Stomach (tissue), 9 donors: ENCODE measurements around the gene ZNF263. TPM values are rescaled to one million over a fixed set of nuclear protein-coding genes. Genes with fewer than 3 reads are reported as not detected.

ENCODE experiments used
- DNase-seq, 2 donors: peaks; one replicate each; pipeline versions ENCODE4 v3.0.0 to v3.0.0-alpha.2; 2013 to 2019
- H3K27ac ChIP-seq, 5 donors: fragments of 200-600 bp in 4 of 5; sonication (generic) in 4 of 5; one replicate each; pipeline ENCODE4 v1.5.1; 2013 to 2019; ENCODE audit warnings: mild to moderate bottlenecking in 1 of 5, moderate library complexity in 1 of 5
- H3K27me3 ChIP-seq, 3 donors: fragments of 200-600 bp; sonication (generic); one replicate each; pipeline ENCODE4 v1.5.1; 2017 to 2019; ENCODE audit warnings: mixed run types in 1 of 3
- H3K36me3 ChIP-seq, 4 donors: fragments of 200-600 bp; sonication (generic); 1 replicate in 3 of 4; 2 replicates in 1 of 4; pipeline ENCODE4 v1.5.1; 2016 to 2019
- H3K4me1 ChIP-seq, 4 donors: fragments of 200-600 bp; sonication (generic); one replicate each; pipeline ENCODE4 v1.5.1; 2016 to 2019
- H3K4me3 ChIP-seq, 4 donors: fragments of 200-600 bp; sonication (generic) in 3 of 4; one replicate each; pipeline ENCODE4 v1.5.1; 2016 to 2019; ENCODE audit warnings: mild to moderate bottlenecking in 1 of 4
- H3K9me3 ChIP-seq, 4 donors: fragments of 200-600 bp; sonication (generic); one replicate each; pipeline ENCODE4 v1.5.1; 2016 to 2019
- EP300 ChIP-seq: sonication (generic); formaldehyde crosslinking; IDR thresholded peaks from one replicate; pipeline ENCODE4 v1.6.1; 2017; ENCODE audit warnings: antibody characterized with exemption
- POLR2A ChIP-seq, 4 donors: fragments of 450-650 bp; IDR thresholded peaks; one replicate each; pipeline ENCODE4 v1.6.1; 2016; ENCODE audit warnings: antibody characterized with exemption in 4 of 4, control low read depth in 2 of 4, mild to moderate bottlenecking in 1 of 4, moderate library complexity in 1 of 4
- POLR2AphosphoS5 ChIP-seq, 3 donors: sonication (generic); formaldehyde crosslinking; IDR thresholded peaks; one replicate each; pipeline ENCODE4 v1.6.1; 2016; ENCODE audit warnings: antibody characterized with exemption in 3 of 3
- WGBS, 5 donors: extraction: QIAGEN DNeasy Blood & Tissue Kit in 3 of 5; methylation state at CpG; one replicate each; pipeline versions ENCODE4 v1.1.5 to v1.1.7; 2013 to 2018; 5-methylcytosine and 5-hydroxymethylcytosine counted together
- intact Hi-C: fragments of 100-400 bp; cut with DNase I; formaldehyde crosslinking; loops from one replicate; pipeline ENCODE4 v1.15.1; 2023; ENCODE audit warnings: low total_unique reads
- polyA plus RNA-seq, 3 donors: library from polyadenylated mRNA; stranded (reverse); fragments of 200-250 nt; gene quantifications; one replicate each; pipeline ENCODE4 v1.2.3, GENCODE V29; 2013
- total RNA-seq, 5 donors: library from RNA; depleted of rRNA; stranded (reverse); fragments of >200 nt; gene quantifications; one replicate each; pipeline versions ENCODE4 v1.1.0 to v1.2.3, GENCODE V29; 2014 to 2016
- TF ChIP-seq, protein P1 (sequence below), 7 experiments: fragments of 450-650 bp in 4 of 7; fragments of 200-600 bp in 3 of 7; sonication (generic) in 3 of 7; IDR thresholded peaks; one replicate each; pipeline ENCODE4 v1.5.1; 2016 to 2019; ENCODE audit warnings: antibody characterized with exemption in 7 of 7, control low read depth in 2 of 7, mild to moderate bottlenecking in 1 of 7
- donor health status: healthy with polysubstance abuse.
- donor health status: Bipolar disorder and iron deficiency.
- donor health status: healthy.

Gene ZNF263
- total and polyA plus RNA-seq, 8 donors: 10.8 to 67.0 (median 30.8) TPM

- Histone ChIP-seq H3K4me3 (no peak overlapping the region), H3K9me3 (peaks cover 0 to 52% (median 36%) of the 10 kb centered on the region in 4 donors), H3K27me3 (no peaks in the 10 kb centered on the region), H3K36me3 (peaks cover 0 to 4% (median 0%) of the 10 kb centered on the region in 4 donors), H3K27ac (no peak overlapping the region), H3K4me1 (no peaks in the 10 kb centered on the region)
- 78 to 86% (median 83%) methylated on average over 4 of the region's 4 CpGs for WGBS, 5 donors
- intact Hi-C loops: no loop called here
- DNase-seq: no peak
- TF ChIP-seq, protein P1, sequence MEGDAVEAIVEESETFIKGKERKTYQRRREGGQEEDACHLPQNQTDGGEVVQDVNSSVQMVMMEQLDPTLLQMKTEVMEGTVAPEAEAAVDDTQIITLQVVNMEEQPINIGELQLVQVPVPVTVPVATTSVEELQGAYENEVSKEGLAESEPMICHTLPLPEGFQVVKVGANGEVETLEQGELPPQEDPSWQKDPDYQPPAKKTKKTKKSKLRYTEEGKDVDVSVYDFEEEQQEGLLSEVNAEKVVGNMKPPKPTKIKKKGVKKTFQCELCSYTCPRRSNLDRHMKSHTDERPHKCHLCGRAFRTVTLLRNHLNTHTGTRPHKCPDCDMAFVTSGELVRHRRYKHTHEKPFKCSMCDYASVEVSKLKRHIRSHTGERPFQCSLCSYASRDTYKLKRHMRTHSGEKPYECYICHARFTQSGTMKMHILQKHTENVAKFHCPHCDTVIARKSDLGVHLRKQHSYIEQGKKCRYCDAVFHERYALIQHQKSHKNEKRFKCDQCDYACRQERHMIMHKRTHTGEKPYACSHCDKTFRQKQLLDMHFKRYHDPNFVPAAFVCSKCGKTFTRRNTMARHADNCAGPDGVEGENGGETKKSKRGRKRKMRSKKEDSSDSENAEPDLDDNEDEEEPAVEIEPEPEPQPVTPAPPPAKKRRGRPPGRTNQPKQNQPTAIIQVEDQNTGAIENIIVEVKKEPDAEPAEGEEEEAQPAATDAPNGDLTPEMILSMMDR (IDR thresholded peaks at IDR 0.05): no peak
- TF ChIP-seq POLR2A (IDR thresholded peaks at IDR 0.05): no peak
- TF ChIP-seq EP300: no peak
- TF ChIP-seq POLR2AphosphoS5 (IDR thresholded peaks at IDR 0.05): no peak
Observed at GRCh38 chr16:3327514-3327913, 44.2 kb downstream of the ZNF263 start.

DNA sequence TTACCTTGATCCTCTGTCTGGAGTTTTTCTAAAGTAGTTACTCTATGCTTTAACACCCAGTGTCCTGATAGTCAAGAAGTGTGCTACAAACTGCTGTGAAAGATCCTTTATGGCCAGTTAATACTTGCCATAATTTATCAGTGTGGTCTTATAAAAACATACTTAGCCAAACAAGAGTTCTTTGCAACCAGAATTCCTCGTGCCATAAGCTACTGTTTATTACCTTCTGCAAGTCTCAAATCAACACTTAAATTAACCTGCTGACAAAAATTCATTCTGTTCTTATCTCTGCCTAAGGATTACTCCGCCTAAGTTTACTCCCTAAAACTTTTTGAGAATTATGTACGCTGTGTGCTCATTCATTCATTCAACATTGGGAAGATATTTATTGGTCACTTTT lies 44.8 kb downstream of the ZNF263 start:
- TF ChIP-seq POLR2A (IDR thresholded peaks at IDR 0.05): no peak
- TF ChIP-seq, protein P1 (IDR thresholded peaks at IDR 0.05): no peak
- no peak for TF ChIP-seq EP300
- no peak for TF ChIP-seq POLR2AphosphoS5 (IDR thresholded peaks at IDR 0.05)
- Histone ChIP-seq H3K36me3 (peaks cover 0 to 2% (median 0%) of the 10 kb centered on the region in 4 donors), H3K4me3 (no peak overlapping the region), H3K9me3 (peaks cover 0 to 46% (median 31%) of the 10 kb centered on the region in 4 donors), H3K4me1 (no peaks in the 10 kb centered on the region), H3K27me3 (no peaks in the 10 kb centered on the region), H3K27ac (no peak overlapping the region)
- WGBS, 5 donors: 35 to 58% (median 38%) methylated on average over 3 of the region's 3 CpGs
- DNase-seq: no peak
- intact Hi-C loops: no loop called here

DNA sequence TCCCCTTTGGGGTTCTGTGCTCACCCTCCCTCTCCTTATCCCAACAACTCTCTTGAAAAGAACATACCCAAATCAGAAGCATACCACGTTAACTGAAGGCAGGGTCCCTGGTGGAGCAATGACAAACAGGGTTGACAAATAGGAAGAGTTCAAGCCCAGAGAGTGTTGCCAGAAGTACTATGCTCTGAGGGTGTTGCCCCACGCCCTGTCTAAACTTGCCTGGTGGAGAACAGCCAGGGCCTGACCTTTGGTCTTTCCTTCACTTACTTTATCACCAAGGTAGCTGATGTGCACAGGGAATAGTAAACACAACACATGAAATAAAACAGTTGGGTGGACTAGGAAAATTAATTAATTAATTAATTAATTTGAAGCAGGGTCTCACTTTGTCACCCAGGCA lies 45.4 kb downstream of the ZNF263 start:
- Histone ChIP-seq H3K4me3 (no peak overlapping the region), H3K27me3 (no peaks in the 10 kb centered on the region), H3K27ac (no peak overlapping the region), H3K36me3 (no peaks in the 10 kb centered on the region), H3K9me3 (peaks cover 0 to 46% (median 27%) of the 10 kb centered on the region in 4 donors), H3K4me1 (no peaks in the 10 kb centered on the region)
- 33 to 71% (median 45%) methylated on average over 2 of the region's 2 CpGs for WGBS, 5 donors
- TF ChIP-seq POLR2AphosphoS5 (IDR thresholded peaks at IDR 0.05) (no peak), POLR2A (IDR thresholded peaks at IDR 0.05) (no peak), EP300 (no peak)
- TF ChIP-seq, protein P1 (IDR thresholded peaks at IDR 0.05): no peak
- no peak for DNase-seq
- intact Hi-C loops: no loop called here

Other genes with a start within 250 kb of the ZNF263 start
- 100 to 1,000 TPM in 1 of 5 donors, 10 to 100 TPM in 4; 18.4 to 693 (median 59.4) TPM for gene BICDL2, start 246.5 kb upstream of the ZNF263 start, total RNA-seq
- 10 to 100 TPM; 26.0 to 79.7 (median 29.0) TPM for gene BICDL2, start 246.5 kb upstream of the ZNF263 start, polyA plus RNA-seq
- 1 to 10 TPM in 2 of 5 donors, not detected in 3; 1.1 to 1.6 TPM for gene MMP25, start 236.9 kb upstream of the ZNF263 start, total RNA-seq
- gene MMP25, start 236.9 kb upstream of the ZNF263 start, polyA plus RNA-seq: 1 to 10 TPM in 1 of 3 donors, under 1 TPM in 2; 0.48 to 2.9 (median 0.61) TPM
- 100 to 1,000 TPM in 1 of 5 donors, 10 to 100 TPM in 3, 1 to 10 TPM in 1; 9.9 to 504 (median 90.4) TPM for gene IL32, start 217.9 kb upstream of the ZNF263 start, total RNA-seq
- 100 to 1,000 TPM in 1 of 3 donors, 10 to 100 TPM in 2; 56.3 to 129 (median 60.9) TPM for gene IL32, start 217.9 kb upstream of the ZNF263 start, polyA plus RNA-seq
- not detected for gene ZSCAN10, start 184.2 kb upstream of the ZNF263 start, total RNA-seq
- gene ZSCAN10, start 184.2 kb upstream of the ZNF263 start, polyA plus RNA-seq: not detected
- 10 to 100 TPM in 1 of 5 donors, 1 to 10 TPM in 3, under 1 TPM in 1; 0.87 to 21.9 (median 5.5) TPM for gene ZNF205, start 170.9 kb upstream of the ZNF263 start, total RNA-seq
- 10 to 100 TPM; 16.6 to 27.5 (median 20.9) TPM for gene ZNF205, start 170.9 kb upstream of the ZNF263 start, polyA plus RNA-seq
- gene ZNF213, start 148.5 kb upstream of the ZNF263 start, total RNA-seq: 10 to 100 TPM in 3 of 5 donors, 1 to 10 TPM in 2; 1.3 to 87.8 (median 20.0) TPM
- 1 to 10 TPM; 5.8 to 6.7 (median 6.1) TPM for gene ZNF213, start 148.5 kb upstream of the ZNF263 start, polyA plus RNA-seq
- not detected for gene OR1F1, start 95.3 kb upstream of the ZNF263 start, total RNA-seq
- gene OR1F1, start 95.3 kb upstream of the ZNF263 start, polyA plus RNA-seq: not detected
- 1 to 10 TPM; 4.7 to 8.7 (median 6.2) TPM for gene ZNF200, start 48.3 kb upstream of the ZNF263 start, total RNA-seq
- gene ZNF200, start 48.3 kb upstream of the ZNF263 start, polyA plus RNA-seq: 1 to 10 TPM; 2.2 to 3.1 (median 2.9) TPM
- 10 to 100 TPM in 1 of 5 donors, 1 to 10 TPM in 3, under 1 TPM in 1; 0.58 to 24.5 (median 1.7) TPM for gene MEFV, start 26.9 kb upstream of the ZNF263 start, total RNA-seq
- under 1 TPM; 0.15 to 0.44 (median 0.20) TPM for gene MEFV, start 26.9 kb upstream of the ZNF263 start, polyA plus RNA-seq
- 1 to 10 TPM in 3 of 5 donors, not detected in 2; 1.6 to 8.3 (median 1.8) TPM for gene TIGD7, start 21.9 kb downstream of the ZNF263 start, total RNA-seq
- gene TIGD7, start 21.9 kb downstream of the ZNF263 start, polyA plus RNA-seq: 1 to 10 TPM; 2.1 to 3.7 (median 2.8) TPM
- gene ZNF75A, start 22.0 kb downstream of the ZNF263 start, total RNA-seq: 10 to 100 TPM; 16.1 to 52.5 (median 25.0) TPM
- 10 to 100 TPM in 2 of 3 donors, 1 to 10 TPM in 1; 8.0 to 15.6 (median 10.5) TPM for gene ZNF75A, start 22.0 kb downstream of the ZNF263 start, polyA plus RNA-seq
- gene OR2C1, start 72.4 kb downstream of the ZNF263 start, total RNA-seq: not detected
- gene OR2C1, start 72.4 kb downstream of the ZNF263 start, polyA plus RNA-seq: not detected
- 10 to 100 TPM in 1 of 5 donors, 1 to 10 TPM in 4; 2.6 to 11.7 (median 5.4) TPM for gene ZSCAN32, start 117.5 kb downstream of the ZNF263 start, total RNA-seq
- gene ZSCAN32, start 117.5 kb downstream of the ZNF263 start, polyA plus RNA-seq: 10 to 100 TPM in 1 of 3 donors, 1 to 10 TPM in 2; 7.7 to 10.7 (median 8.0) TPM
- 10 to 100 TPM in 4 of 5 donors, 1 to 10 TPM in 1; 6.6 to 52.5 (median 21.7) TPM for gene ZNF174, start 117.7 kb downstream of the ZNF263 start, total RNA-seq
- gene ZNF174, start 117.7 kb downstream of the ZNF263 start, polyA plus RNA-seq: 1 to 10 TPM; 4.2 to 5.6 (median 5.0) TPM
- 1 to 10 TPM in 2 of 5 donors, under 1 TPM in 2, not detected in 1; 0.45 to 2.2 (median 1.1) TPM for gene ZNF597, start 160.0 kb downstream of the ZNF263 start, total RNA-seq
- gene ZNF597, start 160.0 kb downstream of the ZNF263 start, polyA plus RNA-seq: 1 to 10 TPM in 1 of 3 donors, under 1 TPM in 2; 0.68 to 1.1 (median 0.78) TPM
- gene NAA60, start 160.2 kb downstream of the ZNF263 start, total RNA-seq: 100 to 1,000 TPM in 2 of 5 donors, 10 to 100 TPM in 3; 25.3 to 155 (median 84.9) TPM
- 10 to 100 TPM; 39.3 to 55.3 (median 54.4) TPM for gene NAA60, start 160.2 kb downstream of the ZNF263 start, polyA plus RNA-seq
- not detected for gene C16orf90, start 212.0 kb downstream of the ZNF263 start, total RNA-seq
- gene C16orf90, start 212.0 kb downstream of the ZNF263 start, polyA plus RNA-seq: not detected
- 10 to 100 TPM in 4 of 5 donors, 1 to 10 TPM in 1; 9.0 to 52.7 (median 22.2) TPM for gene CLUAP1, start 217.5 kb downstream of the ZNF263 start, total RNA-seq
- gene CLUAP1, start 217.5 kb downstream of the ZNF263 start, polyA plus RNA-seq: 10 to 100 TPM in 1 of 3 donors, 1 to 10 TPM in 2; 6.7 to 14.1 (median 7.6) TPM